IMR-90 (cell line): ENCODE data around the gene COL18A1. TPM values are rescaled to one million over a fixed set of nuclear protein-coding genes. Genes with fewer than 3 reads are reported as not detected.

ENCODE experiments used
- ATAC-seq: fragments of 200-7000 bp; cut with Tn5 transposase; 2 replicates; pipeline ENCODE4 v1.9.1; 2020; ENCODE audit warnings: low read depth, mild to moderate bottlenecking, moderate library complexity
- BruUV-seq: library from RNA; stranded (reverse); fragments of 400-500 nt; replicated peaks from 2 replicates; lab custom pipeline; 2021; lab: Mats Ljungman, UMichigan
- CTCF ChIA-PET: fragments of 300-600 bp; formaldehyde crosslinking; extraction: SDS; loops from one replicate; lab custom pipeline; 2021; ENCODE audit warnings: antibody characterized with exemption; lab: Yijun Ruan, JAX
- POLR2A ChIA-PET: fragments of 300-600 bp; sonication (Branson Sonifier 250); formaldehyde crosslinking; loops from one replicate; lab custom pipeline; 2022; ENCODE audit warnings: antibody characterized with exemption; ENCODE audit not compliant: unreplicated experiment; lab: Charles Lee
- DNase-seq: peaks from one replicate; pipeline ENCODE4 v3.0.0; 2013
- H2AFZ ChIP-seq: replicated peaks from 2 replicates; pipeline ENCODE3; 2013; ENCODE audit warnings: low read length, mild to moderate bottlenecking; ENCODE audit not compliant: poor library complexity
- H2AK5ac ChIP-seq: 2 replicates; pipeline ENCODE4 v1.6.1; 2013; ENCODE audit warnings: low read depth, low read length, inconsistent platforms
- H2AK9ac ChIP-seq: replicated peaks from 2 replicates; pipeline ENCODE3; 2013; ENCODE audit warnings: mild to moderate bottlenecking, low read depth, low read length, moderate library complexity; ENCODE audit not compliant: poor library complexity
- H2BK120ac ChIP-seq: 2 replicates; pipeline ENCODE4 v1.6.1; 2013; ENCODE audit warnings: low read depth, low read length, inconsistent platforms
- H2BK15ac ChIP-seq: 3 replicates; pipeline ENCODE4 v1.6.1; 2013; ENCODE audit warnings: low read depth, low read length, inconsistent platforms
- H2BK20ac ChIP-seq: 2 replicates; pipeline ENCODE4 v1.6.1; 2013; ENCODE audit warnings: low read depth, mild to moderate bottlenecking, inconsistent platforms, low read length, moderate library complexity
- H2BK5ac ChIP-seq: 2 replicates; pipeline ENCODE4 v1.6.1; 2013; ENCODE audit warnings: mild to moderate bottlenecking, low read depth, low read length, inconsistent platforms; ENCODE audit not compliant: poor library complexity, severe bottlenecking
- H3K14ac ChIP-seq: replicated peaks from 2 replicates; pipeline ENCODE4 v1.6.1; 2013; ENCODE audit warnings: low read depth, low read length, inconsistent platforms
- H3K18ac ChIP-seq: 2 replicates; pipeline ENCODE4 v1.6.1; 2013; ENCODE audit warnings: low read depth, low read length, control low read depth
- H3K23ac ChIP-seq: 2 replicates; pipeline ENCODE4 v1.6.1; 2013; ENCODE audit warnings: low read depth, low read length, inconsistent platforms
- H3K27ac ChIP-seq: 2 replicates; pipeline ENCODE4 v1.5.1; 2013; ENCODE audit warnings: mild to moderate bottlenecking, control low read depth, low read length; ENCODE audit not compliant: insufficient read depth
- H3K27me3 ChIP-seq: 2 replicates; pipeline ENCODE4 v1.6.1; 2013; ENCODE audit warnings: low read length; ENCODE audit not compliant: control insufficient read depth, insufficient read depth
- H3K36me3 ChIP-seq: 2 replicates; pipeline ENCODE4 v1.6.1; 2013; ENCODE audit warnings: low read length, mixed read lengths; ENCODE audit not compliant: control insufficient read depth, insufficient read depth
- H3K4ac ChIP-seq: 2 replicates; pipeline ENCODE4 v1.6.1; 2013; ENCODE audit warnings: low read depth, low read length, inconsistent platforms
- H3K4me1 ChIP-seq: 2 replicates; pipeline ENCODE4 v1.6.1; 2013; ENCODE audit warnings: low read length, mixed read lengths; ENCODE audit not compliant: control insufficient read depth, insufficient read depth
- H3K4me2 ChIP-seq: 2 replicates; pipeline ENCODE4 v1.6.1; 2013; ENCODE audit warnings: low read depth, mild to moderate bottlenecking, control low read depth, low read length, moderate library complexity
- H3K4me3 ChIP-seq: 2 replicates; pipeline ENCODE4 v1.5.1; 2013; ENCODE audit warnings: low read depth, mild to moderate bottlenecking, control low read depth, low read length, moderate library complexity; ENCODE audit not compliant: insufficient read depth
- H3K56ac ChIP-seq: 2 replicates; pipeline ENCODE4 v1.6.1; 2013; ENCODE audit warnings: low read length, inconsistent platforms; ENCODE audit not compliant: insufficient read depth; ENCODE audit errors: extremely low read depth
- H3K79me1 ChIP-seq, 2 experiments: 2 replicates each; pipeline ENCODE4 v1.6.1; 2013; ENCODE audit warnings: low read length in 2 of 2, inconsistent platforms in 1 of 2, low read depth in 1 of 2
- H3K9ac ChIP-seq: 2 replicates; pipeline ENCODE4 v1.6.1; 2013; ENCODE audit warnings: low read depth, low read length, control low read depth
- H3K9me1 ChIP-seq: 2 replicates; pipeline ENCODE4 v1.6.1; 2013; ENCODE audit warnings: low read length, inconsistent platforms; ENCODE audit not compliant: insufficient read depth
- H3K9me3 ChIP-seq: 2 replicates; pipeline ENCODE4 v1.6.1; 2013; ENCODE audit warnings: low read length; ENCODE audit not compliant: control insufficient read depth, insufficient read depth
- H4K20me1 ChIP-seq: 2 replicates; pipeline ENCODE4 v1.6.1; 2013; ENCODE audit warnings: low read length, inconsistent platforms; ENCODE audit not compliant: insufficient read depth
- H4K5ac ChIP-seq: 2 replicates; pipeline ENCODE4 v1.6.1; 2013; ENCODE audit warnings: mild to moderate bottlenecking, low read depth, low read length, control low read depth
- H4K8ac ChIP-seq, 2 experiments: 2 replicates each; pipeline ENCODE4 v1.6.1; 2013; ENCODE audit warnings: low read depth in 2 of 2, low read length in 2 of 2, control low read depth in 1 of 2, inconsistent platforms in 1 of 2
- H4K91ac ChIP-seq: 2 replicates; pipeline ENCODE4 v1.6.1; 2013; ENCODE audit warnings: low read depth, low read length, inconsistent platforms; ENCODE audit not compliant: insufficient read depth
- BHLHE40 ChIP-seq: fragments of 150-350 bp; IDR thresholded peaks from 2 replicates; pipeline ENCODE4 v1.6.1; 2016; ENCODE audit warnings: mild to moderate bottlenecking, low read depth, low read length
- CEBPB ChIP-seq: IDR thresholded peaks from 2 replicates; pipeline ENCODE4 v1.6.1; 2012; ENCODE audit warnings: low read depth, low read length, improper control_type of control experiment
- CHD1 ChIP-seq: IDR thresholded peaks from 2 replicates; pipeline ENCODE4 v1.6.1; 2012; ENCODE audit warnings: low read depth, low read length, improper control_type of control experiment
- CTCF ChIP-seq: conservative IDR thresholded peaks from 2 replicates; pipeline ENCODE4 v1.5.1; 2012; ENCODE audit warnings: mild to moderate bottlenecking, low read depth, low read length, improper control_type of control experiment
- ELK1 ChIP-seq: fragments of 150-350 bp; IDR thresholded peaks from 2 replicates; pipeline ENCODE4 v1.6.1; 2016; ENCODE audit warnings: low read depth, mild to moderate bottlenecking, low read length, moderate library complexity, borderline replicate concordance
- FOS ChIP-seq: fragments of 150-350 bp; IDR thresholded peaks from 2 replicates; pipeline ENCODE4 v1.6.1; 2016; ENCODE audit warnings: low read depth, low read length
- MAFK ChIP-seq: IDR thresholded peaks from 2 replicates; pipeline ENCODE4 v1.6.1; 2012; ENCODE audit warnings: low read depth, low read length, improper control_type of control experiment
- MXI1 ChIP-seq: IDR thresholded peaks from 2 replicates; pipeline ENCODE4 v1.6.1; 2012; ENCODE audit warnings: low read depth, mild to moderate bottlenecking, low read length, moderate library complexity, borderline replicate concordance
- NFE2L2 ChIP-seq: fragments of 150-350 bp; IDR thresholded peaks from 2 replicates; pipeline ENCODE4 v1.6.1; 2016; ENCODE audit warnings: low read depth, mild to moderate bottlenecking, low read length
- POLR2A ChIP-seq: IDR thresholded peaks from 2 replicates; pipeline ENCODE4 v1.6.1; 2012; ENCODE audit warnings: mild to moderate bottlenecking, low read depth, low read length
- RAD21 ChIP-seq: IDR thresholded peaks from 2 replicates; pipeline ENCODE4 v1.6.1; 2012; ENCODE audit warnings: low read length, improper control_type of control experiment
- RCOR1 ChIP-seq: IDR thresholded peaks from 2 replicates; pipeline ENCODE4 v1.6.1; 2012; ENCODE audit warnings: mild to moderate bottlenecking, low read length, improper control_type of control experiment; ENCODE audit not compliant: insufficient replicate concordance
- SMC3 ChIP-seq: fragments of 150-350 bp; IDR thresholded peaks from 2 replicates; pipeline ENCODE4 v1.6.1; 2016; ENCODE audit warnings: low read depth, mild to moderate bottlenecking, antibody characterized with exemption, low read length, moderate library complexity
- USF2 ChIP-seq: fragments of 150-350 bp; IDR thresholded peaks from 2 replicates; pipeline ENCODE4 v1.6.1; 2017; ENCODE audit warnings: mild to moderate bottlenecking, antibody characterized with exemption, low read length, low read depth
- WGBS, 2 experiments: methylation state at CpG; one replicate each; pipeline versions ENCODE4 v1.1.5 to v1.1.7; 2013; ENCODE audit warnings: missing lambda C conversion rate in 2 of 2; ENCODE audit not compliant: insufficient read length in 1 of 2; ENCODE audit errors: extremely low coverage in 2 of 2; 5-methylcytosine and 5-hydroxymethylcytosine counted together
- dilution Hi-C: fragments of 300-500 bp; cut with HindIII; formaldehyde crosslinking; loops from one replicate; pipeline ENCODE4 v1.14.3; 2018; ENCODE audit warnings: low sequenced_read_pairs; ENCODE audit not compliant: unreplicated experiment
- in situ Hi-C: fragments of 300-500 bp; cut with MboI; formaldehyde crosslinking; loops from 3 replicates; pipeline ENCODE4 v1.14.3; 2019; ENCODE audit warnings: low sequenced_read_pairs, inconsistent platforms, mixed read lengths
- intact Hi-C: fragments of 100-400 bp; cut with micrococcal nuclease; formaldehyde crosslinking; loops from 2 replicates; pipeline ENCODE4 v1.10.0; 2022
- polyA plus RNA-seq, 3 experiments: library from polyadenylated mRNA; depleted of rRNA; stranded (reverse); fragments of >200 nt; gene quantifications; 2 replicates each; pipeline ENCODE4 v1.2.3, GENCODE V29; 2012; ENCODE audit warnings: low replicate concordance in 1 of 3
- total RNA-seq: library from RNA; depleted of rRNA; stranded (reverse); fragments of >200 nt; gene quantifications from 2 replicates; pipeline ENCODE4 v1.2.3, GENCODE V29; 2012

The COL18A1 gene
- total and polyA plus RNA-seq, 2 of the 4 experiments (the other 2 are of a cell fraction) = 4.3 to 46.7 TPM

GRCh38 chr21:45490049-45490731 lies 85.2 kb downstream of the COL18A1 start:
- ChIA-PET CTCF (no interaction called here), POLR2A (no interaction called here)
- H3K4ac ChIP-seq = no peak overlapping the region
- no peaks in the 10 kb centered on the region; the same call in 1 of the 2 replicates for H4K20me1 ChIP-seq
- no peak overlapping the region for H4K8ac ChIP-seq
- intact Hi-C loops = no loop called here
- BruUV-seq = no TSS peak
- no peak overlapping the region for H3K27ac ChIP-seq
- dilution Hi-C loops = no loop called here
- TF ChIP-seq ELK1 = no peak
- TF ChIP-seq USF2 = no peak
- no peak for TF ChIP-seq CEBPB
- TF ChIP-seq FOS = no peak
- TF ChIP-seq RAD21 = no peak
- no peak for TF ChIP-seq CHD1
- TF ChIP-seq CTCF = no peak
- no peak for TF ChIP-seq SMC3
- TF ChIP-seq MAFK = no peak
- TF ChIP-seq RCOR1 = no peak
- TF ChIP-seq MXI1 = no peak
- no peak for TF ChIP-seq BHLHE40
- TF ChIP-seq POLR2A = no peak
- TF ChIP-seq NFE2L2 = no peak
- peaks cover 60% of the 10 kb centered on the region; the same call in 1 of the 2 replicates for H3K36me3 ChIP-seq
- no peak overlapping the region for H3K18ac ChIP-seq
- no peak overlapping the region for H3K14ac ChIP-seq
- H3K9me1 ChIP-seq = no peaks in the 10 kb centered on the region
- H2AFZ ChIP-seq = no peak overlapping the region
- H4K5ac ChIP-seq = no peak overlapping the region
- H3K4me1 ChIP-seq = no peaks in the 10 kb centered on the region
- no peak for ATAC-seq
- no peaks in the 10 kb centered on the region for H3K27me3 ChIP-seq
- 77% methylated on average over 10 of the region's 29 CpGs; no CpG with 5 or more reads in 1 of the 2 experiments for WGBS, 2 experiments
- no peaks in the 10 kb centered on the region for H3K79me1 ChIP-seq
- no peak for DNase-seq
- H2BK120ac ChIP-seq = no peak overlapping the region
- H3K56ac ChIP-seq = no peak overlapping the region
- no peak overlapping the region for H4K91ac ChIP-seq
- H2AK5ac ChIP-seq = no peak overlapping the region
- no peak overlapping the region for H3K4me2 ChIP-seq
- H3K23ac ChIP-seq = no peak overlapping the region
- H2AK9ac ChIP-seq = no peak overlapping the region
- no peak overlapping the region for H3K4me3 ChIP-seq
- H3K9me3 ChIP-seq = no peaks in the 10 kb centered on the region
- no peak overlapping the region for H3K9ac ChIP-seq
- H2BK15ac ChIP-seq = no peak overlapping the region
- H2BK20ac ChIP-seq = no peak overlapping the region
- in situ Hi-C loops = no loop called here
- H2BK5ac ChIP-seq = no peak overlapping the region
